ENCODE results near the gene TTYH3.

TTYH3 gene

DNA sequence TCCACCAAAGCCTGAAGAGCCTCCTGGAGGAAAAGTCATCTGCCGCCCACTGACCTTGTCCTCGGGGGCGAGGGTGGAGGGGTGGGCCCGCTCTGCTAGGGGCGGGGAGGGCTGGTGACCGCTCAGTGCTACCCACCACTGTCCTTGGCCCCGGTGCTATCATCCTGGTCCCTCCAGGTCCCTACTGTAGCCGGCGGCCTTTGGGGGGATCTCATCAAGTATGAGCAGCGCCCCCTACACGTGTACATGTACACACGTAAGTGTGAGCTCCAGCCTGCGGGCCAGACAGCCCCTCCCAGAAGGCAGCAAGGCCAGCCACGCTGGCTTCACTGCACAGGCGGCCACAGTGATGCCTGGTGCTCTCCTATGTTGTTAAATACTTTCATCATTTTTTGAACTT, 19.6 kb downstream of the TTYH3 start:
- no peak for DNase-seq

DNA sequence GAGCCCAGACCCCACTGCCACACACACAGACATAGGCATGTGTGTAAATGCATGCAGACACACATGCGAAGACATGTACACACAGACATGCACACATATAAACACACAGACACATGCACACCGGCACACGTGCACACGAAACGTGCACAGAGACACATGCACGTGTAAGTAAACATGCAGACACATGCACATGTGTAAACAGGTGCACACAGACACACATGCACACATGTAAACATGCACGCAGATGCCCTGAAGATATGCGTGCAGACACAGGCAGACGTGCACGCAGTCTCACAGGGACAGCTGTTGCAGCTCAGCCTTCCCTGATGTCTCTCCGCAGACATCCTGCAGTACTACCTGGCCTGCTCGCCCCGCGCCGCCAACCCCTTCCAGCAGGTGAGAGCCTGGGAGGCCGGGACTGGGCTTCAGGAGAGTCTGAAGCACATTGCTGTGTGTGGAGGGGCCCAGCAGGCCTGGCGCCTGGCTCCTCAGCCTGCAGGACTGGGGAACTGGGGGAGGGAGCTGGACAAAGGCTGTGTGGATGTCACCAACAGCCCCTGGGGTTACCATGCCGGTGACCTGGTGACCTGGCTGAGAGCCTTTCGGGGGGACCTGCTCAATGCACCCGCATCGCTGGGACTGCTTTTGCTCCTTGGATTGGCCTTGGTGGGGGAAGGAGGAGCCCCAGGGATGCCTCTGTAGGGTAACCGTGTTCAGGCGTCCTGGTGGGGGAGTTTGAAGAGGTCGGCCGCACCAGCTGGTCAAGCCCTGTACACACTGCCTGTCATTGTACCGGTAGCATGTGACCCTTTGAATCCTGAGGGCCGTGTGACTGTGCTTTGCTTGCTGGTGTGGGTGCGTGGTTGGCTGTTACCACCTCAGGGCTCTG, 20.3 kb downstream of the TTYH3 start:
- no peak for DNase-seq

DNA sequence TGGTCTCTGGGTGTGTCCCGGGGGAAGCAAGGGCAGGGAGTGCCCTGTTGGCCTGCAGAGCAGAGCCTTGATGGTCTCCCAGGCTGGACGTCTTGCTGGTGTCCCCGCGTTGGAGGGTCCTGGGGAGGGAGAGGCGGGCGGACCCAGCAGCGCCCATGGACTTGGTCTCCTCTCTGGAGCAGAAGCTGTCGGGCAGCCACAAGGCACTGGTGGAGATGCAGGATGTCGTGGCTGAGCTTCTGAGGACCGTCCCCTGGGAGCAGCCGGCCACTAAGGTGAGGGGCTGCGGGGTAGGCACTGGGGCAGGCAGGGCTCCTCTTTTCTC, 20.9 kb downstream of the TTYH3 start:
- DNase-seq: no peak

DNA sequence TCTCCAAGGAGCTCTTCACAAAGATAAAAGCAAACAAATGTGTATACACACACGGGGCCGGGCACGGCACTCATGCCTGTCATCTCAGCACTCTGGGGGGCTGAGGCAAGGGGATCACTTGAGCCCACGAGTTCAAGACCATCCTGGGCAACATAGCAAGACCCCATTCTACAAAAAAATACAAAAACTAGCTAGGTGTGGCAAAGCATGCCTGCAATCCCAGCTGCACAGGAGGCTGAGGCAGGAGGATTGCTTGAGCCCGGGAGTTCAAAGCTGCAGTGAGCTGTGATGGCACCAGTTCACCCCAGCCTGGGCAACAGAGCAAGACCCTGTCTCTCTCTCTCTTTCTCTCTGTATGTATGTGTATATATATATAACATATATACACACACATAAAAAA, 22.3 kb downstream of the TTYH3 start:
- no peak for DNase-seq

DNA sequence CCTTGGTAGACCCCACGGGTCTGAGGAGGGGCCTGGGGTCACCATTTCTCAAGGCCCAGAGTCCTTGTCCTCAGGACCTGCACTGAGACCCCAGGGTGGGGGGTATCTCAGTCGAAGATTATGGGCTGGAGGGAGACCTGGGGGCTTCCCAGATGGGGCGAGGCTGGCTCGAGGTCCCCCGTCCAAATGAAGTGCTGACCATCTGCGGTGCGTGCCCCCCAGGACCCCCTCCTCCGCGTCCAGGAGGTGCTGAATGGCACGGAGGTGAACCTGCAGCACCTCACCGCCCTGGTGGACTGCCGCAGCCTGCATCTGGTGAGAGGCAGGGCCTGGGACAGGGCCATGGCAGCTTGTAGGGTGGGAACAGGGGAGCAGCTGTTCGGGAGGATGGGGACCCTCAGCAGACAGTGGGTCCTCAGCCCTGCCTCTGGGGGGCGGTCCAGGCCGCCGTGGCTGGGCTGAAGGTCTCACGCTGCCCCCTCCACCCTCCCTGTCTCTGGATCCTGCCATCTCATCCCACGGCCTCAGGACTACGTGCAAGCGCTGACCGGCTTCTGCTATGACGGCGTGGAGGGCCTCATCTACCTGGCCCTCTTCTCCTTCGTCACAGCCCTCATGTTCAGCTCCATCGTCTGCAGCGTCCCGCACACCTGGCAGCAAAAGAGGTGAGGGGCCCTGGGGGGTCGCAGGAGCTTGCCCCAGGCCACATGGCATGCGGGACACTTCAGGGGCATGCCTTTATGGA, 24.3 kb downstream of the TTYH3 start:
- DNase-seq: no peak

DNA sequence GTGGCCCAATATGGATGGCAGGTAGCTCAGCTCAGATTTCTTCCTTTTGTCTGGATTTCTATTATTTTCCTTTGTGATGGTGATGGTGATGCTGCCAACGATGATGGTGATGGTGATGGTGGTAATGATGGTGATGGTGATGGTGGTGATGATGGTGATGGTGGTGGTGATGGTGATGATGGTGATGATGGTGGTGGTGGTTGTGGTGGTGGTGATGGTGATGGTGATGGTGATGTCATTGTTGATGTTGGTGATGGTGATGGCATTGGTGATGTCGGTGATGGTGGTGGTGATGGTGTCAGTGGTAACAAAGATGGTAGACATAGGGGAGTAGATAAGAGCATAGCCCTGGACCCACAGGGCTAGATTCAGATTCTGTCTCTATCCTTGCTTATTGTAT, 25.4 kb downstream of the TTYH3 start:
- DNase-seq: no peak

DNA sequence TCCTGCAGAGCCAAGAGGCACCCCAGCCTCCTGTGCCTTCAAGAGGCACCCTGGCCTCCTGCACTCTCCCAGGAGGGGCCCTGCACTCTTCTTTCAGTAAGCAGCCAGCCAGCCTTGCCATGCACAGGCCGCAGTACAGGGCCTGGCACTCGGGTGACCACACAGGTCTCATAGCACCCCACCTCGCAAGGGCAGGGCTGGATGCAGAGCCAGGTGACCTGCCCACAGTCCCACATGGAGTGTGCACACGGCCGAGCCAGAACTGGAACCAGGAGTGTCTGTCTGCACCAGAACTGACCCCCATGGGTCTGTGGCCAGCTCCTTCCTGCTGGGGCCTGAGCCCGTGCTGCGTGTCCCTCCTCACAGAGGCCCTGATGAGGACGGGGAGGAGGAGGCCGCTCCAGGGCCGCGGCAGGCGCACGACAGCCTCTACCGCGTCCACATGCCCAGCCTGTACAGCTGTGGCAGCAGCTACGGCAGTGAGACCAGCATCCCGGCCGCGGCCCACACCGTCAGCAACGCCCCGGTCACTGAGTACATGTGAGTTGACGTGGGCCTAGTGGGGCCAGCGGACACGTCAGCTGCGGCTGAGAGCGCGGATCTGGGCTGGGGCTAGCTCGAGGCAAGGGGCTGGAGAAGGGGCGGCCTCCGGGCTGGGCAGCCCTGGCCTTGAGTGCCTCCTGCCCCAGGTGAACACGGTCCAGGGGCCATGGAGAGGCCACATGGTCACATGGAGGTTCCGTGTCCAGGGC, 26.3 kb downstream of the TTYH3 start:
- no peak for DNase-seq

DNA sequence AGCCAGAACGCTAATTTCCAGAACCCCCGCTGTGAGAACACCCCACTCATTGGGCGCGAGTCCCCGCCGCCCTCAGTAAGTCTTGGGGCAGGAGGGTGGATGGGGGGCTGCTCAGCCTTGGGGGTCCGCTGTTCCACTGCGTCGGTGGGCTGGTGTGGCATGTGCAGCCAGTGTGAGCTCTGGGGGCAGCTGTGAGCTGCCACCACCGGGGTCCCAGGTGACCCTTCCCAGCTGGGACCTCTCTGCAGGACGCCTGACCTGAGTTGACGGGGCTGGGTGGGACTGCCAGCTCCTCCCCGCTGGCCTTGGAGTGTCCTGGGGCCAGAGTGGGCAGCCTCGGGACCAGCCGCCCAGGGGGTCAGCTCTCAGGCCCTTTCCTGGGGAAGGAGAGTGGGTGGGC, 27.2 kb downstream of the TTYH3 start:
- DNase-seq: no peak

DNA sequence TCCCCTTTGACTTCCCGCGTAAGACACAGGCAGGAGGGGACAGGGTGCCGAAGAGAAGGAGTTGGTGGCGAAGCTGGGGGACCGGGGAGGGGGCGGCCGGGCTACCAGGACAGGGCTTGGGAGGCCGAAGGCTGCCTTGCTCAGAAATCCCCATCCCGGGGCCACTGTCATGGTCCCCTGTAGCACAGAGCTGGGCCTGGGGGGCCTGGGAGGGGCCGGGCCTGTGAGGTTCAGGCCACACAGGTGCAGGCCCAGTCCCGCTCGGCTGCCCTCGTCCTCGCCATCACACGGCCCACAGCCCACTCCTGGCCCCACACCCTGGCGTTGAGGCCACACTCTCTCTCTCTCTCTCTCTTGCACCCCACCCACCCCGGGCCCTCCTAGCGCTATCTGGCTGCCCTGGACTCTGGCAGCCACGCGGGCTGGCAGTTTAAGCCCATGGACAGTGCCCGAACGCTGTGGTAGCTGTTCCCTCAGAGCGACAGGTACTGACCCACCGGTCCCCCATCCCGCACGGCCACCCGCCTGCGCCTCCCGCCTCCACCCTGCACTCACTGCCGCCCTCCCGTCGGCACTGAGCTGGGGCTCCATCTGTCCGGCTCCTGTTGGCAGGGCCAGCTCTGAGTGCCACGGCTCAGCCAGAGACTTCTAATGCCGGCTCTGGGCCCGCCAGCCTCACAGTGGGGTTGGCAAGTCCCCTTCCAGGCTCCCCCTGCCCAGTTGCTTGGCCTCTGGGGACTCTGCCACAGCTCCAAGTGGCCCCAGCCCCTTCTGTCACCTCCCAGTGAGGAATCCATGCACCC, 28.0 kb downstream of the TTYH3 start:
- no peak for DNase-seq

DNA sequence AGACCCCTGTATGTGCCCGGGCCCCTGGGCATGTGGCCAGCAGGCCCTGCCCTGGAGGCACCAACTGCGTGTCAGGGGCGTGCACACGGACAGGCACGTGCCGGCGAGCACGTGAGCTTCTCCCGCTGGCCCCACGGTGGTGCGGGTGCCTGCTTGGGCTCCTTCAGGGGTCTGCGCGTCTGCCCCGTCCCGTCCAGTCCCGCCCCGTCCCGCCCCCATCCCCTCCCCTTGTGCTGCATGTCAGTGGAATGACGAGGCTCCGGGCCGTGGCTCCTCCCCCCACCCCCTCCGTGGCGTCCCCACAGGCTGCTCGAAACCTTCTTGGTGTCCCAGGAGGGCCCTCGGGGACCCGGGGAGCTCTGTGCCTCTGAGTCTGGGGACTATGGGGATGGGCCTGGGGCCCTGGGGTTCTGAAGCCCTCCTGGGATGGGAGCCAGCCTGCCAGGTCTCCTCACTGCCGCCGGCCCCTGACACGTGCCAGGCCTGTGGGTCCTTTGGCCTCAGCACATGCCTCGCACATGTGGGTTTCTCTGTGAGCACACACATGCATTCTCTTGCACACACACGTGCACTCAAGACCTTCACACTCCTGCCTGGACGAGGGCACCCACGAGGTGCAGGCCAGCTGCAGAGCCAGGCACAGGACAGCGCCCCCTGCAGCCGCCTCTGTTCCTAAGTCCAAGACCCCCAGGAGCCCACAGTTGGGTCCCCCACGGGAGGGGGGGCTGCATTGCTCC, 28.7 kb downstream of the TTYH3 start:
- DNase-seq: no peak

DNA sequence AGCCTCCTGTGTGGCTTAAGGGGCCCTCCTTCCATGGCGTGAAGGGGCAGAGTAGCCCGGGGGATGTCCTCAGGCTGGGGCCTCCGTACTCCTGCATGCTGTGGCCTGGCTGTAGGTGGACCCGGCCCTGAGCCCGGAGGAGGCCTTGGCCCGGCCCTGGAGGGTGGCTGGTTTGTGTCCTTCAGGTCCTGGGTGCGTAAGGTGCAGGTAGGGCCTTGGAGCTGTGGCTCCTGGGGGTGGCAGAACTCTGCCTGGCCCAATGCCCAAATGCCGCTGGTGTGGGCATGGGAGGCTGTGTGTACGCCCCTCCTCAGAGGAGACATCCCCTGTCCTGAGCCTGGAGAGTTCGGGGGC, 29.3 kb downstream of the TTYH3 start:
- DNase-seq: no peak

DNA sequence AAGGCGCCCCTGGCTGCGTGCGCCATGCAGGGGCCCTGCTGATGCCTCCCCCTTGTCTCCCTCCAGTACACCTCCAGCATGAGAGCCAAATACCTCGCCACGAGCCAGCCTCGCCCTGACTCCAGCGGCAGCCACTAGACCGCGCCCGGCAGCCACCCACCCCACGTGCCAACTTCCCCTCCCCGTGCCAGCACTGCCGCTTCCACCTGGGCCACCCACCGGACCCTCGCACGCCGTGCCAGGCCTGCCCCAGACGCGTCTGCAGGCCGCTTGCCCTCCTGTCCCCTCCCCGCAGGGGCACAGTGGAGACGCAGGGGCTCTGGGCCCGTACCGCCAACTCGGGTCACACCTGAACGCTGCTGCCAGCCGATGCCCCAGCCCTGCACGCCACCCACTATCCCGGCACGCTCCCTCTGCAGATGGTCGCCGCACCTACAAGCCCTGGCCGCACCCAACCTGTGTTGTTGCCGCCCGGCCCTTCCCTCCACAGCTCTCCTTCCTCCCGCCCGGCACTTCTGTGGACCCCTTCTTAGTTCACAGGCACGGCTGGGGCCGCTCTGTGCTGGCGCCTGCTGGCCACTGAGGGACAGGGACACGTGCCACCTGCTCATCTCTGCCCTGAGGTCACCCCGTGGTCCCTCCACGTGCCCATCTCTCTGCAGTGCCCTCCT, 30.0 kb downstream of the TTYH3 start:
- no peak for DNase-seq

DNA sequence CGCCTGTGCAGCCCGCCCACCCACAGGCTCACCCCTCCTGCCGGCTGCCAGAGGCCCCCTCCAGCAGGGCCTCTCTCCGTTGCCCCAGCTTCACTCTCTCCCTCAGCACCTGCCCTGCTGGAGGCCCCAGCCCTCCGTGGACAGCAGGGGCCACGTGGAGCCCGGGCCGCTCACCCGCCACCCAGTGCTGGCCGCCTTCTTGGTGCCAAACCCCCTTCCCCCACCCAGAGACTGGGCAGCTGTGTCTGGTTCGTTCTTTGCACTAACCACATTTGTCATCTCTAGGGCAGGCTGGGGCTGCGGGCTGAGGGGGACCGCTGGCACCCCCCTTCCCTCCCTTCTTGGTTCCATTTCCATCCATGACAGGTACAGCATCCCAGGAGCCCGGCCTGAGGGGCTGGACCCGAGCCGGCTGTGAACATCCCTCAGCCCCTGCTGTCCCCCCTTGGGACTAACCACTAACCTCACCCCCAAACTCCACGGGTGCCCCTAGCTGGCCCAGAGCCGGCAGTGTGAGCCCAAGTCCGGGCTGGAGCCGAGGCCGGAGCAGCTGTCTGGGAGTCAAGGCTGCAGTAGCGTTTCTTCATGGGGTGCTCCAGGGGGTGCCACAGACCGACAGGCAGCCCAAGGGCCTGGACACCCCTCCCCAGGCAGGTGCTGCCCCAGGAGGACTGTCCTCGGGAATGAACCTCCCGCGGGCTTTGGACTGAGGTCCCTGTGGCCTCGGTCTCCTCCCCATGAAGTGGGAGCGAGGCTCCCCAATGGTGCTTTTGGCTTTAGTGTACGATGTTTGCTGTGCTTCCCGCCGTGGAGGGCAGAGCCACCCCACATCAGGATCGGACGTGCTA, 30.7 kb downstream of the TTYH3 start:
- no peak for DNase-seq

DNA sequence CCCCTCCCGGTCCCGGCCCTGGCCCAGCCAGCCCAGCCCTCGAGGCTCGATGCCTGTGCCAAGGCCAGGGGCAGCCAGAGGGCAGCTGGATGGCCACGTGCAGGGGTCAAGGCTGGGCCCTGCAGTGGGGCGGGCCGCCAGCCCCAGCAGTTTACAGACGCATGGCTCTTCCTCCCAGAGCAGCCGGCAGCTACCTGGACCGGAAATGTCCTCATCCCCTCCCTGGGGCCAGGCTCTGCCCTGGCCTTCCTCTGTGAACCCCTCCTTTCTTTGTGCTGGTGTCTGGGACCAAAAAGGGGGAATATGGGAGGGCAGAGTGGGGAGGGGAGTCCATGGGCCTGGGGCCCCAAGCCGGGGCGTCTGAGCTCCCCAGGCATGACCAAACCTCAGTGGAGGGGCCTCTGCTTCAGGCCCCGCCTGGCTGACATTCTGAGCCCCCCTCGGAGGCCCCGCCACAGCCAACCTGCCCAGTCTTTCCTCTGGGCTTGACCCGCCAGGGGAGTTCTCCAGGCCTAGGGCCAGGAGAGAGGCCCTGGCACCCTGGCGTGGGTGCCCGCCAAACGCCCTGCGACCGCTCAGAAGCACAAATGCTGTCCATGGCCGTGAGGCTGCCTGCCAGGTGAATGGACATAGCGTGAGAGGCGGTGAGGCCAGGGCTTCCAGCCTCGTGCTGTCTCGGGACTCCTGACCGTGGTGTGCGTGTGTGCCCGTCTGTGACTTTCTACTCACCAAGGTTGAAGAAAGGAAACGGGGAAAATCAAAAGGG, 31.5 kb downstream of the TTYH3 start:
- DNase-seq: no peak

DNA sequence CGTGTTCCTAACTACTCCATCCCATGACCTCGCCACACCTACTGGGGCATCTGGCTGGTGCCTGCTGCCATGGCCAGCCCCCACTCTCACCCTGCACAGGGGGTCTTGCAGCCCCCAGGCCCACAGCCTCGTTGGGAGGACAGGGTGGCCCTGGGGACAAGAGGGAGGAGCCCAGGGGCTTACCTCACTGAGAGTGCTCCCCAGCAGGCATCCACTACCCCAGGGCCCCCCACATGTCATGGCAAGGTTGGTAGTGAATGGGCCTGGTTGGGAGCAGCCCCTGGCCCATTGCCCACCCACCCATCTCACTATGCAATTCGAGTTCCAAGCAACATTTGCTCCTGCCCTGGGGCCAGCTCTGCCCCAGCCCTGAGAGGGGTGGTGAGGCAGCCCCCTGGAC, 32.2 kb downstream of the TTYH3 start:
- DNase-seq: no peak

DNA sequence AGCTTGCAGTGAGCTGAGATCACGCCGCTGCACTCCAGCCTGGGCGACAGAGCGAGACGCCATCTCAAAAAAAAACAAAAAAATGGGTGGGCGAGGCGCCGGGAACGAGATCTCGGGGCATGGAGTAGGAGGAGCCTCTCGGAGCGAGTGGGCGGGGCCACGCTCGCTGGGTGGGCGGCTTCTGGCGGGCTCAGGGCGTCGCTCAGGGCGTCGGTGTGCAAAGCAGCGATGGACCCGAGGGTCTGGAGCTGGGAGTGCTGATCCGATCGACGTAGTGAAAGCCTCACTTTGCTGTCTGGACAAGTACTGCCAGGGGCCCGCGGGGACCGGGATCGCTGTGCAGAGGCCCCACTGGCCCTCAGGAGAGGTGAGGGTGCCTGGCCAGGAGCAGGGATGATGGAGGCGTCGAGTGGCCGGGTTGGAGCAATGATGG, 33.6 kb downstream of the TTYH3 start:
- DNase-seq: no peak

DNA sequence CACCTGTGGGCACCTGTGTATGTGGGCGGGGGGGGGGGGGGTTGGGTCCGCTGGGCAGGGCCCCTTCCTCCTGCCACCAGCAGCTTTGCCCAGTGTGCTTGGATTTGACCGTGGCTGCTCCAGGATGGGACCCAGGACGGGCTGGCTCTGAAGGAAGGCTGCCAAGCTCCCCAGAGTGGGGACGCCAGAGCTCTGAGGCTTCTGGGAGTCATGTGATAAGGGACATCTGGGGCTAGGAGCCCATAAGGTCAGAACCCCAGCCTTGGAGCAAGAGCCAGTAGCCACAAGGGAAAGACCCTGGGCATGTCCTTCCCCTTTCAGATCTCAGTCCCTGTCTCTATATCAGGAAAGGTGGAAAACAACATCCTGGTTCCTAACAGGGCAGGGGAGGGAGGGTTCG, 34.4 kb downstream of the TTYH3 start:
- no peak for DNase-seq

DNA sequence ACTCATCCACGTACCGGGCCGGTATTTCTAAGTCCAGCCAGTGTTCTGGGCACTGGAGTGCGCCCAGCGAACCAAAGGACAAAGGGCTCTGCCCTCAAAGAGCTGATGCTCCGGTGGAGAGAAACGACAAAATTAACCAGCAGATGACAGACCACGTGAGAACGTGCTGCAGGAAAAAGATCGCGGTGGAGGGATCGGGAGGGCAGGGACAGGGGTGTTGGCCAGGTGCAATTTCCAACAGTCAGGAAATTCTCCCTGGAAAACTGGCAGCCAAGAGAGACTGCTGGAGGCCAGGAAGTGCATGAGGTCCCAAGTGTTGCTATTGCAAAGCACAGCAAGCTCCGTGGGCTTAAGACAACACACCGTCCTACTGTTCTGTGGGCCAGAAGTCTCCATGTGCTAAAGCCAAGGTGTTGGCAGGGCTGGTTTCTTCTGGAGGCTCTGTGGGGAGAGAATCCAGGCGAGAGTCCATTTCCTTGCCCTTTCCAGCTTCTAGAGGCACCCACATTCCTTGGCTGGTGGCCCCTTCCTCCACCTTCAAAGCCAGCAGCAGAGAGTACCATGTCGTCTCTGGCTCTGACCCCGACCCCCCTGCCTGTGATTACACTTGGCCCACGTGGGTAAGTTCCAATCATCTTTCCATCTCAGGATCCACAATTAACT, 34.9 kb downstream of the TTYH3 start:
- no peak for DNase-seq

DNA sequence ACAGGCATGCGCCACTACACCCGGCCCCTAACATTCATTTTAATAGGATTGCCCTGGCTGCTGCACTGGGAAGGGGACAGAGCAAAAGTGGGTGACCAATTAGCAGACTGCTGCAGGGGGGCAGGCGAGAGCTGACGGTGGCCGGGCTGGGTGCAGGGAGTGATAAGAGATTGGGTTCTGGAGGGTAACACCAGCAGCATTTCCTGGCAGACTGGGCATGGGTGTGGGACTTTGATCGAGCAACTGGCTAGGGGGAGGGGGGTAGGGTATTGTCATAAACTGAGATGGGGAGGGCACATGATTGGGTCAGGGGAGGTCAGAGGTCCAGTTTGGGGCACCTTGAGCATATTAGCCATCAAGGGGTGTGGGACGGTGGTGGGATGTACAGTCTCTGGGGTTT, 36.1 kb downstream of the TTYH3 start:
- DNase-seq: no peak

Measured in CD4-positive, alpha-beta T cell treated with Interleukin-17A for 4 hours (primary cell).